Memory B cell (primary cell): ENCODE results near the gene HJV.
A peak's percentile ranks its signal among the peaks of the same experiment; 100 is the strongest.
"Not testable (repeated sequence)": the region's sequence is repeated elsewhere in the genome, so short reads cannot be mapped to it uniquely, and the experiment has no call there.

Experiments
- ATAC-seq: fragments of 150-1000 bp; cut with Tn5 transposase; 2 replicates; pipeline ENCODE4 v1.10.0; 2021; ENCODE audit warnings: low read depth, mild to moderate bottlenecking, moderate library complexity
- DNase-seq, 2 donors: peaks; one replicate each; pipeline ENCODE4 v3.0.0; 2022; ENCODE audit warnings: low spot score in 2 of 2
- H3K27ac Mint-ChIP-seq: one replicate; pipeline ENCODE4 v1.8.0; 2022; ENCODE audit warnings: mild to moderate bottlenecking, moderate library complexity, mixed read lengths
- H3K27me3 Mint-ChIP-seq: one replicate; pipeline ENCODE4 v1.8.0; 2022; ENCODE audit warnings: mixed read lengths
- H3K36me3 Mint-ChIP-seq: one replicate; pipeline ENCODE4 v1.8.0; 2022; ENCODE audit warnings: mild to moderate bottlenecking, mixed read lengths
- H3K4me1 Mint-ChIP-seq: one replicate; pipeline ENCODE4 v1.8.0; 2022; ENCODE audit warnings: mixed read lengths
- H3K4me3 Mint-ChIP-seq: one replicate; pipeline ENCODE4 v1.8.0; 2022; ENCODE audit warnings: mild to moderate bottlenecking, moderate library complexity, mixed read lengths
- H3K9me3 Mint-ChIP-seq: one replicate; pipeline ENCODE4 v1.8.0; 2022; ENCODE audit warnings: mixed read lengths

The HJV gene

GRCh38 chr1:146035048-146035423 lies 13.5 kb upstream of the HJV start:
- ATAC-seq: no peak
- Mint-ChIP-seq H3K4me3 (peak overlapping the region; percentile 69), H3K27ac (peak overlapping the region; percentile 97), H3K9me3 (no peaks in the 10 kb centered on the region), H3K4me1 (peaks cover 26% of the 10 kb centered on the region), H3K36me3 (no peaks in the 10 kb centered on the region), H3K27me3 (no peaks in the 10 kb centered on the region)
- no peak for DNase-seq

DNA sequence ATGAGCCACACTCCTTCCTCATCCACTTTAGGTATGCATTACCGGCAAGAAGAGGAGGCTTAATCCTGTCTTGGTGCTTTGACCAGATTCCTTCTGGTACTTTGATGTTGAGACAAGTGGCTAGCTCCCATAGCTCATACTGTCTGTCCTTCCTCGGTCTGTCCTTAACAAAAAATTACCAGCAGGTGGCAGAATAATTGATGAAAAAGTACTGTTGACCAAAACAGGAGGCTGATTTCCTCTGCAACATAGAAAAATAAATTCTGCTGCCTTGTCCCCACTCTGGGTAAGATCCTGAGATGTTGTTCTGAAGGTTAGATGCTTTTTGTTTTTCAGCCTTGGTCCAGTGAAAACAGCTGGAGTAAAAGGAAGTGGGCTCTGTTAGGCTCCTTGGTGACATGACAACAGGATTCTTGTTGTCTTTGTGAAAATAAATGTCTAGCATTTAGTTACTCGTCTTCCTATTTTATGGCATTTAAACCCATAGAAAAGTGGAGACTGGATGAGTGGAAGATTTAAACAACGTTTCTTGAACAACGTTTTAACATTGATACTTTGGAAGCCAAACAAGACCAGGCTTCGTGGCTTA lies 11.2 kb upstream of the HJV start:
- no peak overlapping the region for H3K27ac Mint-ChIP-seq
- no peaks in the 10 kb centered on the region for H3K9me3 Mint-ChIP-seq
- no peaks in the 10 kb centered on the region for H3K36me3 Mint-ChIP-seq
- H3K4me1 Mint-ChIP-seq: peaks cover 20% of the 10 kb centered on the region
- no peak for ATAC-seq
- DNase-seq: peak in 1 of 2 donors; percentile 27
- H3K4me3 Mint-ChIP-seq: no peak overlapping the region
- no peaks in the 10 kb centered on the region for H3K27me3 Mint-ChIP-seq

DNA sequence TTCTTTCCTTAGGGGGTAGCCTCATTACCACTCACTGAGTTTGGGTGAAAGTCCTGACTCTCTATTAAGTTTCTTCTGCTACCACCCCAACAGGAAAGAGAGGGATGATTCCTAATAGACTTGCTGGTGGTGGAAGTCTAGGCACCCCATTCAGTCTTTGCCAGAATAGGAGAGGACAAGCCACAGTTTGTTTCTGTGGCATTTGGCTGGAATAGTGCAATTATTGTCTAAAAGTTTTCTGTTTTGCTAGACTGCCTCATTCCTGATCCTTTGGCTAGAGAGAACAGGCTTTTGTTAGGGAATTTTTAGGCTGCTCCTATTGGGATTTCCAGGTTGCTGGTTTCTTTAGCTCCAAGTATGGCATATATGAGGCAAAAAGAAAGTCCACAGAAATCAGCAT lies 9.9 kb upstream of the HJV start:
- H3K36me3 Mint-ChIP-seq: no peaks in the 10 kb centered on the region
- no peak overlapping the region for H3K4me3 Mint-ChIP-seq
- DNase-seq: no peak
- no peak overlapping the region for H3K27ac Mint-ChIP-seq
- peaks cover 10% of the 10 kb centered on the region for H3K4me1 Mint-ChIP-seq
- ATAC-seq: no peak
- H3K27me3 Mint-ChIP-seq: no peaks in the 10 kb centered on the region
- H3K9me3 Mint-ChIP-seq: no peaks in the 10 kb centered on the region

GRCh38 chr1:146029117-146029516 lies 7.6 kb upstream of the HJV start:
- ATAC-seq (no peak), DNase-seq (no peak)
- H3K4me3 Mint-ChIP-seq: no peak overlapping the region
- H3K36me3 Mint-ChIP-seq: no peaks in the 10 kb centered on the region
- H3K27me3 Mint-ChIP-seq: peaks cover 2% of the 10 kb centered on the region
- no peaks in the 10 kb centered on the region for H3K9me3 Mint-ChIP-seq
- no peak overlapping the region for H3K27ac Mint-ChIP-seq
- peaks cover 4% of the 10 kb centered on the region for H3K4me1 Mint-ChIP-seq

DNA sequence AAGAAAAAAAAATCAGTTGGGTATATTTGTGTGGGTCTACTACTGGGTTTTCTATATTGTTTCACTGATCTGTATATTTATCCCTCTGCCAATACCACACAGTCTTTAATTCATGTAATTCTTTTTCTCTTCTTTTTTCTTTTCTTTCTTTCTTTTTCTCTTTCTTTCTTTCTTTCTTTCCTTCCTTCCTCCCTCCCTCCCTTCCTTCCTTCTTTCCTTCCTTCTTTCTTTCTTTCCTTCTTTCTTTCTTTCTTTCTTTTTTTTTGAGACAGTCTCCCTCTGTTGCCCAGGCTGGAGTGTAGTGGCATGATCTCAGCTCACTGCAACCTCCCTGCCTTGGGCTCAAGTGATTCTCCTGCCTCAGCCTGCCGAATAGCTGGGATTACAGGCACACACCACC lies 5.1 kb upstream of the HJV start:
- not testable (repeated sequence) for H3K4me1 Mint-ChIP-seq, H3K9me3 Mint-ChIP-seq, ATAC-seq, H3K27me3 Mint-ChIP-seq, DNase-seq, H3K36me3 Mint-ChIP-seq, H3K4me3 Mint-ChIP-seq, H3K27ac Mint-ChIP-seq

- not testable (repeated sequence) for ATAC-seq, H3K27ac Mint-ChIP-seq, DNase-seq, H3K9me3 Mint-ChIP-seq, H3K4me3 Mint-ChIP-seq, H3K4me1 Mint-ChIP-seq, H3K36me3 Mint-ChIP-seq
- peaks cover 12% of the 10 kb centered on the region for H3K27me3 Mint-ChIP-seq
Measured at GRCh38 chr1:146025787-146026495, 4.4 kb upstream of the HJV start.

DNA sequence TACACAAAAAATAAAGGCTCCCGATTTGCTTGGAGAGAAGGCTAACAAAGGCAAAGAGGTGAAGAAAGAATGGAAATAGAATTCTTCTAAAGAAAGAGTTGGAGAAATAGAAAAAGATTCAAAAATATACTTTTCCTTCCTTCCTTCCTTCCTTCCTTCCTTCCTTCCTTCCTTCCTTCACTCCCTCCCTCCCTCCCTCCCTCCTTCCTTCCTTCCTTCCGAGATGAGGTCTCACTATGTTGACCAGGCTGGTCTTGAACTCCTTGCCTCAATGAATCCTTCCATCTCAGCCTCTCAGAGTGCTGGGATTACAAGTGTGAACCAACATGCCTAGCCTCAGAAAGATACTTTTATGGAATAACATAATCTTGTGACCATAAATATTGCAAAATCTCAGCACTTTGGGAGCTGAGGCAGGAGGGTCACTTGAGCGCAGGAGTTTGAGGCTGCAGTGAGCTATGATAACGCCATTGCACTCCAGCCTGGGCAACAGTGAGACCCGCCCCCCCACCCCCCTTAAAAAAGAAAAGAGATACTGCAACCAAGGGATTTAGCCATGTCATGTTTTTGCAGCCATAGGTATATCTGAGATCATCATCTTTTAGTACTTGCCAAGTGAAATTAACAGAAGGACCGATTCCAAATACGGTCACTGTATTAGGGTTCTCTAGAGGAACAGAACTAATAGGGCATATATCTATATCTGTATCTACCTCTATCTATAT lies 1.0 kb upstream of the HJV start:
- DNase-seq (no peak), ATAC-seq (no peak)
- Mint-ChIP-seq H3K4me3 (no peak overlapping the region), H3K27me3 (peaks cover 28% of the 10 kb centered on the region), H3K36me3 (no peaks in the 10 kb centered on the region), H3K4me1 (peaks cover 13% of the 10 kb centered on the region), H3K27ac (no peak overlapping the region), H3K9me3 (no peaks in the 10 kb centered on the region)

DNA sequence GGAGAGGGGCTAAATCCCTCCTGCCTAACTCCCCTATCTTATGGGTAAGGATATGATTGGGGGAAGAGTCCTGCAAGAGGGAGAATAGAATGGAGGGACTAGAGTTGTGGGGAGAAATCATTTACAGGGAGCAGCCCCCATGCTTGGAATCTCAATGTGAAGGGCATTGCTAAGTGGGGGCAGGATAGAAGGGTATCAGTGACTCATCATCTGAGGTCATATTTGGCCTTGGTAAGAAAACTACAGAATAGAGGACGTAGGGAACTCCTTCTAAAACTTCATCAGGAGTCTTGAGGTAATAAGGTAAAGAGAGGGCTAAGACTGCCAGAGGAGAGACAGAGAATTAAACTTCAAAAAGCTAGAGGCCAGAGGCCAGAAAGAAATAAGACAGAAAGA lies 487 bp downstream of the HJV start:
- Mint-ChIP-seq H3K4me1 (peaks cover 13% of the 10 kb centered on the region), H3K4me3 (no peak overlapping the region), H3K9me3 (no peaks in the 10 kb centered on the region), H3K27ac (no peak overlapping the region), H3K36me3 (no peaks in the 10 kb centered on the region), H3K27me3 (peaks cover 30% of the 10 kb centered on the region)
- DNase-seq: no peak
- ATAC-seq: no peak

DNA sequence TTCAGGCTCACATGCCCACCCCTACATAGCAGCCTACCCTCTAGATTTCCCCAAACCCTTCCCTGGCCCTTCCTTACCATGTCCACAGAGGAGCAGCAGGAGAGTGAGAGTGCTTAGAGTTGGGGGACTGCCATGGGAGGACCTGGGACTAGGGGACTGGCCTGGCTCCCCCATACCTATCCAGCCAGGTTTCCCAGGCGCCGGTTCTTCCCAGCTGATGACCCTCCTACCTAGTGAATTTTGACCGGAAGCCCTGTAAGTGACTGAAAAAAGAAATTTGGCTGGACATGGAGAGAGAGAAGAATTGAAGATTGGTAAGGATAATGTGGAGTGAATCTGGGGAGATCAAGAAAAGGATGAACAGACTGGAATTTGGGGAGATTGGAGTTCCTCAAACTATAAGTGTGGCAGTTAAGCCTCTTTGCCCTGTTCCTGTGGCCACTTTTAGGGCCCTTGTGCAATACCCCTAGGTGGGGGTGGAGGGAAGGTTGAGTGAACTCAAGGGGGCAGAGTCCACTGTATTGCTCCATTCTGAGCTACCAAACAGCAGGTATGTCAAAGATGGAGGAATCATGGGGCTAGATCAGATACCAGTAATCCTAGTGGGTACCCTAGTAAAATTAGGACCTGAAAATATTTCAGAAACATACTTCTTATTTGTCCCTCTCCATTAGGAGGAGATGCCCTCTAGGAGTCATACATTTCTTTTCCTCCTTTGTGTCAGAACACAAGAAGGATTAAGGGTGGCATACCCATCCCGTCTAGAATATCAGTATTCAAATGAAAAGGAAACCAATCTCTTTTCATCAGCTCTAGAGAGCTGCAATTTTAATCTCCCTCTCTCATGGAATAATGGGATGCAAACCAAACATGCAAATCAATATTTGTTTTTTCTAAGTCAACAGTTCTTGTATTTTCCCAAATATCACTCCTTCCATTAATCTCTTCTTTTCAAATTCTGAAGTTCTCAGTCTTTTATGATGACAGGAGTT lies 1.2 kb downstream of the HJV start:
- Mint-ChIP-seq H3K36me3 (no peaks in the 10 kb centered on the region), H3K27ac (no peak overlapping the region), H3K4me3 (peak overlapping the region; percentile 43), H3K27me3 (peaks cover 30% of the 10 kb centered on the region), H3K9me3 (no peaks in the 10 kb centered on the region), H3K4me1 (peaks cover 13% of the 10 kb centered on the region)
- DNase-seq (no peak), ATAC-seq (no peak)

DNA sequence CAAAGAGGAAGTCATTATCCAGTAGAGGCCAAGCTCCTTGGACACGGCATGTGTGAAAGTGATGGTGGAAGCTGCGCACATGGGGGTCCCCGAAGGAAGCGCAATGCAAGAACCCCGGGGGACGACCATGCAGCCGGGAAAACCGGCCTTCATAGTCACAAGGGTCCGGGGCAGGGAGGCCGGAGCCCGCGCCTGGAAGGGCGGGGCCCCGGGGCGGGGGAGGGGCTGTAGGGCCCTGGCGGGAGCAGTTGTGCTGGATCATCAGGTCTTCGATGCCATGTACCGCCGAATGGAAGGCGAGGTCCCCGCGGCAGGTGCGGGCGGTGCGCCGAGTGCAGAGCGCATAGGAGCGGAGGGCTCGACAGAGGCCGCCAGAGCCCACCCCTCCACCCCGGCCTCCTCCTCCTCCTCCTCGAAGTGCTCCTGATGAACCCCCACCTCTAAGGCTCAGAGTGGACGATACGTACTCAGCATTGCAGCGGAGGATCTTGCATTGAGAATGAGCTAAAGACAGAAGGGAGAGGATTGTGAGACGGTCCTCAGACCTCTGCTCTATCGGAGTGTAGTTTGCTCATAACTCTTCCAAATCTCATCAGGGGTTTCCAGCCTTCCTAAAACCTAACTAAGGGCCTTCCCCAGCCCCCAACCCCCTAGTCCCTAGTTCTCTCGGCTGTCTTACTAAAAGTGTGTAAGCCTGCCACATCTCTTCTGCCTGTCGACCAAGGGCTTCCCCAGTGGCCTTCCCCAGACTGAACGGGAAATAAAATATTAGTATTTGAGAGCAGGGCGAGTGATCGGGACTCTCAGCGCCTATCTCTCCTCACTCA lies 2.1 kb downstream of the HJV start:
- Mint-ChIP-seq H3K36me3 (no peaks in the 10 kb centered on the region), H3K4me1 (peaks cover 13% of the 10 kb centered on the region), H3K27ac (no peak overlapping the region), H3K9me3 (no peaks in the 10 kb centered on the region), H3K4me3 (peak overlapping the region; percentile 43), H3K27me3 (peaks cover 28% of the 10 kb centered on the region)
- DNase-seq: no peak
- peak; percentile 53 for ATAC-seq

DNA sequence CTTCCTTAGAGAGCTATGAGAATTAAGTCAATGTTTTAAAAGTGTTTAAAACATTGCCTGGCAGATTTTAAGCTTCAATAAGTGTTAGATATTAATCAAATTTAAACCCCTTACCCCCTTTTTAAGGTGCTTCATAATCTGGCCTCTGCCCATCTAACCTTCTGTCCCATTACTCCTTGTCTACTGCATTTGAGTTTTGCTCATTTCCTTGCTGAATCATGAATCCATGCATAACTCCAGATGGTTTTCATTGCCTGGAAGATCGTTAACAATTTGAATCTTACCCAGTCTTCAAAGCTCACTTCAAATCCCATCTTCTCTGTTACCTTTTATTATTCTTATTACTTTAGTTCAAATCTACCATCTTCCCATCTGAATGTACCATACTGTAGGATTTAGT lies 4.6 kb downstream of the HJV start:
- Mint-ChIP-seq H3K36me3 (no peaks in the 10 kb centered on the region), H3K4me3 (no peak overlapping the region), H3K4me1 (peaks cover 17% of the 10 kb centered on the region), H3K27ac (no peak overlapping the region), H3K27me3 (peaks cover 25% of the 10 kb centered on the region), H3K9me3 (no peaks in the 10 kb centered on the region)
- ATAC-seq: no peak
- DNase-seq: no peak

- Mint-ChIP-seq H3K9me3 (no peaks in the 10 kb centered on the region), H3K27ac (no peak overlapping the region), H3K36me3 (no peaks in the 10 kb centered on the region), H3K4me3 (no peak overlapping the region), H3K27me3 (peaks cover 5% of the 10 kb centered on the region), H3K4me1 (peaks cover 4% of the 10 kb centered on the region)
- DNase-seq: no peak
- no peak for ATAC-seq
Measured at GRCh38 chr1:146013559-146013922, 8.0 kb downstream of the HJV start.
